GM19025 (cell line): ENCODE results near the gene RBMS3.
"Not testable (repeated sequence)": the region's sequence is repeated elsewhere in the genome, so short reads cannot be mapped to it uniquely, and the experiment has no call there.

Experiments
- ATAC-seq: cut with Tn5 transposase; IDR thresholded peaks from one replicate; pipeline ENCODE4 v1.9.1; 2021; ENCODE audit warnings: mild to moderate bottlenecking, low read depth, moderate library complexity; ENCODE audit not compliant: unreplicated experiment

RBMS3 gene

DNA sequence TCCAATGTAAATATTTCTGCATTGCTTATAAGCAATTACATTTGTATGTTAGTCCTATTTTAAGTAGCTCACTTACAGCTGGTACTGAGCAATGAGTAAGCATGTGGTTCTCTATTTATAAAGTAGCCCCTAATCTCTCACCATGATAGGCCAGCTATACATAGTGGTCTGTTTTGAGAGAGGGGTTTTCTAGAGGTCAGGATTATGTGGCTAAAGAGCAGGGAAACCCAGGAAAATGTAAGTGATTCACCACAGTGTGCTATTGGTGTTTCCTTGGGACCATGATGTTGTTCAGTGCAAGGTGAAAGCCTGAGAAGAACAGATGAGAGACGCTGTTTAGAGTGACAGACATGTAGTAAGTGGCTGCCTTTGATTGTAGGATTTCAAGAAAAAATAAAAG, 26.4 kb downstream of the RBMS3 start:
- no peak for ATAC-seq

DNA sequence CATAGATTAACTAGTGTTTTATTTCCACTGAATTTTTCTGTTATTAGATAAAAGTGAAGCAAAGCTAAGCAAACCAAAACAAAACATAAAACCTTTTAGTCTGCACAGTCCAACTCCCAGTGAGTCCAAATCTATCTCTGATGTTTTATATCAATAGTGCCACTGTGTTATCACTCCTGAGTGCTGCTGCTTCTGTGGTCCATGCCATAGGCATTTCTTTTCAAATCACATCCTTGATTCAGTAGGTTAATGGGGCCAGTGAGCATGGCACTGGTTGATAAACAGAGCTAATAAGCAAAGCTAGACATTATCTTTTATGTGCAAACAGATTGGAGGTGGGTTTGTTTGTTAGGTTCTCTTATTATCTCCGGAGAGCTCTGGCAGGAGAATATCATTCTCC, 30.0 kb downstream of the RBMS3 start:
- ATAC-seq: no peak

DNA sequence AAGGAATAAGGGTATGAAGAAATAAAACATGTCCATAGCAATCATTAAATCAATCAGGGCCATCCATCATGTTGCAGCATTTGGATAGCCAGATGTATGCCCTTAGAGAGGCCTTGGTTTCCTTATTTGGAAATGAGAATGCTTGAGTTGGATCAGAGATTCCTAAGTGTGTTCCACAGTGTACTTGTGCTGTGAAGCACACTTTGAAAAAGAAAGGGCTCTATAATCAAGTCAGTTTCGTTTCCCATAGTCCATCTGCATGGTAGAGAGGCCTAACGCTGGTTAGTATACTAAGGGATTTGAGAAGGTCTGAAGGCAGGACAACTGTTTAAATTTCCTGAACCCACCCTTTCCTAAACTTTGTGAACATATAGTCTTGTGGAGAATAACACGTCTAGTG, 30.9 kb downstream of the RBMS3 start:
- ATAC-seq: no peak

DNA sequence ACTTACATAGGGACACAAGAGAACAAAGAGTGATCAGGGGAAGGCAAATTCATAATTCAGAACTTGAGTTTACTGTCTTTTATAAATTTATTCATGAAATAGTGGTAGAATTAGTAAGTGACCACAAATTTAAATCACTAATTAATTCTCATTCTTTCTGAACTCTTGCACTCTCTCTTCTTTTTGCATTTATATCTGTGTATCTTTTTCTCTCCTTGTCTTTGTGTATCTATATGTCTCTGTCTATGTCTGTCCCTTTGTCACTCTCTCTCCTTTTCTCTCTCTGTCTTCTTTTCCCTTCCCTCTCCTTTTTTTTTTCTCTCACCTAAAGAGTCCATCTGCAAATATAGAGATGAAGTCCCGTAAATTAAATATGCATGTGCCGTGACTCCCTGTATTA, 31.5 kb downstream of the RBMS3 start:
- ATAC-seq: no peak

DNA sequence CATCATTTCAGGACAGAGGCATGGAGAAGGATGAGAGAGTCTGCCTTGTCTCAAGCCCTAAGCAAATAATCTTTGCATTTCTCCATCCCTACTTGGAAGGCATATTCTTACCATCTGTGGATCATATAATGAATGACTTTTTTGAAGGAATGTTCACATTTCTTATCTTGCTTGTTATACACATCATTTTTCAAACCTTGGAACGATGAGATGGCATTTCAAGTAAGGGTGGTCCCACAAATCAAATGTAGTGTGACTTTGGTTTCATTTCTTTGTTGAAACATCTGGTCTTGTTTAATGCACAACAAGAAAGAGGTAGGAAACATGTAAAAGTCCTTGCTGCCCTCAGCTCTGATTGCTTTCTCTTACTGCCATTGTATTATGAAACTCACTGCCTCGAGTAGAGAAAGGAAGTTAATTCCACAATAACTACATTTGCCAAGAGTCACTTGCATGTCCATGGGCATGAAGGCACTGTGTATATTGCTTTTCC, 32.1 kb downstream of the RBMS3 start:
- no peak for ATAC-seq

DNA sequence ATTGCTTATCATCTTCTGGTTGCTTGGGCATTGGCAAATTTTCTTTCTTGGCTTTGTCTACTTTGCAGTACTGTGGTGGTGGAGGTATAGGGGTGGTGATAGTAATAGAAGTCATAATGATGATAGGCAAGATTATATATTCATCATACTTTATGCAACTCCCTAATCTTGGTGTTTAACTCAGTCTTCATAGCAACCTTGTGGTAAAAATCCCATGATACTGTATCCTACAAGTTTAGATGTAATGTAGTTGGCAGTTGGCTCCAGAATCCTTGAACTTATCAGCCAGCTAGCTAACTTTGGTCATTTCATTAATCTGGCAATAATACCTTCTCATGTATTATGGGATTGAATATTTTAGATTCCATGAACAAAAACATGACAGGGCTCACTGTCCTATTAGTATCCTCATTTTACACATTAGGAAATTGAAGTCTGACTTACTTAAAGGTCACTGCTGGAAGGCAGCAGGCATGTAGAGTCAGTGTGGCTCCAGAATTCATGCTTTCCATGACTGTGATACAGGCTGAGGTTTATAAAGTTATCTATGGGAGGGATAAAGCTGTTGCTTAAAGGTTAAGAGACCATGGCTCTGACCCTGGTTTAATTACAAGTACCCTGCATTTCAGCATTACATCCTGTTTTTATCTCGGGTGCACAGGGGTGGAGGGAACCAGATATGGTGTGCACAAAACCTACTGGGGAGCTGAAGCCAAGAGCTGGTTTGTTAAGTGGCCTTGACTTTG, 33.3 kb downstream of the RBMS3 start:
- ATAC-seq: no peak

DNA sequence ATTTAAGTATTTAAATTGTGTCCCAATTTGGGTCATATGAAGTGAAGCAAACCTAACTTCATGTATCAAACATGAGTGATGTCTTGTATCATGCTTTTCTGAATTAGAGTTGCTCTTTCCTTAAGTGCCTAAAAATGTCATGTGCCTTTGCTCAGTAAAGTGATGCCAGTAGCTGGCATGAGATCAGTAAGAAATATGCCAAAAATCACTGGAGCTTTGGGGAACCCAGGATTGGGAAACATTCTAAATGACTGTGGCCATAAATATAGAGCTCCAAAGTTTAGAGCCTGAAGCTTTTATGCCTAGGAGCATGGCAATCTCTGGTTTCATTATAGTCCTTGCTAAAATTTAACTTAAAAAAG, 33.8 kb downstream of the RBMS3 start:
- no peak for ATAC-seq

DNA sequence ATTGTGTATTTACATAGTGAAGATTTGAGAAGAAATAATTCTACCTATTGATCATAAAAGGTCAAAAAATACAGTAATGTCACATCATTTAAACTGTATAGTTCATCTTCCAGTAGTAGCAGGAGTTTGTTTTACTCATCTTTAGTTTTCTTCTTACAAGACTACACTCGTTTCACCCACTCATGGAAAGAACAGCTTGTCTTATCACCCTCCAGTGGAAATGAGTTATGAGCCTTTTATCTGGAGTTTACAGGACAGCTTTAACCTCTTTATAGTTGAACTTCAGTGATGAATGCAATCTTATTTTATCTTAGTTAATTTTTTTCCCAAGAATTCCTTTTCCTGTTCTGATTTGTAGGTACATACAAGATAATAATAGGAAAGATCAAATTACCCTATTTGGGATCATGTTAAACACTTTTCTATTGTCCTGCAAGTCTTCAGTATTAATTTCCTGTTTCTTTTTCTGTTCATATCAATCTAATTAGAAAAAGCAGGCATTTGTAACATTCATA, 36.8 kb downstream of the RBMS3 start:
- ATAC-seq: no peak

DNA sequence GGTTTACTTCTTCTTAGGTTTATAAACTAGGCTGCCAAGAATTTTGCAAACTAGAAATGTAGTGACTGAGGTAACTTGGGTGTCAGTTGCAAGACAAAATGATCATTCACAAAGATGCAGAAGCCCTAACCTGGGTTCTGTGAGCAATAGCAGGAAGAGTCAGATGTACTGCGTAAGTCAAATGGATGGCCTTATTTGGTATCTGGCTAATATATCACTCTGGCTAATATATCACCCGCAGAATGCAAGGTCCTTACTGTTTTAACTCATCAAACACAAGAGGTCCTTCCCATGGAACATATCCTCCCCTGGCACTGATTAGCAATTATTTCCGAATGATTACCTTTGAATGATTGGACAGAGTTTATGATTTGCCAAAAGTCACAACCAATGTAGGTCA, 37.4 kb downstream of the RBMS3 start:
- no peak for ATAC-seq

DNA sequence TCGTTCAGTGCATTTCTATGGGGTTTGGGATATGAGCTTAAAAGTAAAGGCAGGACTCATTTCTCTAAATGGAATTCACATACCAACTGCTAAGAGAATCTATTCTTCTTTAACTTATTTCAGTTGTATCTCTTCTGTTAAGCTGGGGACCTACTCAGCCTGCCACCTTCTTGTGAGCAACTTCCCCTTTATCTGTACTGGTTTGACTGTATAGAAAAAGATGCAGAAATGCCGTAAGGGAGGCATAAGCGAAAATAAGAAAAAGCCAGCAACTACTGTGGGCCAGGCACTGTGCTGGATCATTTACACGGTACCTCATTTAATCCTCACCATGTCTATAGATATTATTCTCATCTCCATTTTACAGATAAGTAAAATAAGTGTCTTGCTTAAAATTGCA, 38.4 kb downstream of the RBMS3 start:
- peak; percentile 59 for ATAC-seq

DNA sequence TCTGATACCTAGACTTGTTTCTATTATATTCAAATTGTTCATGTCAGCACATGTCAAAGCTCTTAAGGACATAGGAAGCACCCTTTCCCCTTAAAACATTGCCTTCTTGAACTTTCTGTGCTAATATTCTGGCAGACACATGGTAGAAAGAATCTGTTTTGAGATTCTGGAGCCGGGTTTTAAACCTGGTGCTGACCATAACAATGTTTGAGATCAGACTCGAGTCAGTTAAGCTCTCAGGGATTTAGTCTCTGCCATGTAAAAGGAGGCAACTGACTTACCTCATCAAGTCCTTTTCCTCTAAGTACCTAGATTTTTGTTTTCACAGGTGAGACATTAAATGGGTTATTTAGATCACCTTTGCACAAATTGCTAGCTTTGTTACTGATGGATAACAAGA, 38.9 kb downstream of the RBMS3 start:
- ATAC-seq: no peak

DNA sequence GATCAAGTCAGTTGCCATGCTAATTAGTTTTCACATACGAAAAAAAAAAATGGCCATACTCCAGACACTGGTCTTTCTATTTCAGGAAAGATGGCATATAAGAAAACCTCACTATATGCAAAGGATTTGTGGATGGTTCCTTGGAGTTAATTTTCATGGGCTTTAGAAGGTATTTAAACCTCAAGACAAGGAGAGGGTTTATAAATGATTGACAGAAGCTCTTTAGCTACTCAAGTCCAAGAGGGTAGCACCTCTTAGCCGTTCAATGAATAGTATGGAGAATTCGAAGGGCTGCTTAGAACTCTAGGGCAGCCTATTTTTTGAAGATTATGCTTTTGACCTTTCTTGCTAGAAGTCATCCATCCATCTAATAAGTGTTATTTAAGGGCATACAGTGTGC, 41.7 kb downstream of the RBMS3 start:
- ATAC-seq: no peak

DNA sequence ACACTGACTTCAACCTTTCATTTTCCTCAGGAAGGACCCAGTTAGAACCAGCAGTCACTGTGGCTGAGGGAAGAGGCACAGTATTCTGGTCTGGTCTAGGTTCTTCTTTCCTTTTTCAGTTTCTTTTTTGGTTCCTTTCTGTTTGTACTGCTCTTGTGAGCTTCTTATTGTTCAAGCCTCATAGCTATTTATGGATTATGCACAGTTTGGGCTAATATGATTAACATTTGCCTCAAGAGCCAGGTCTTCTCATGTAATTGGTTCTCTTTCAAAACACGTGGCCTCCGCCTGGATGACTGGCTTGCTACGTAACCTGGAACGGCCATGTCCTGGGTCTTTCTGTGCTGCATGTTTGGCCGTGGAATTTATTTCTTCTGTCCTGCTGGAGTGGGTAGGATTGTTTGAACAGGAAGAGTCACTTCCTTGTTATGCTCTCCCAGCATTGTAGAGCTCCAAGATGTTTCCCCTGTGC, 43.3 kb downstream of the RBMS3 start:
- peak; percentile 95 for ATAC-seq

DNA sequence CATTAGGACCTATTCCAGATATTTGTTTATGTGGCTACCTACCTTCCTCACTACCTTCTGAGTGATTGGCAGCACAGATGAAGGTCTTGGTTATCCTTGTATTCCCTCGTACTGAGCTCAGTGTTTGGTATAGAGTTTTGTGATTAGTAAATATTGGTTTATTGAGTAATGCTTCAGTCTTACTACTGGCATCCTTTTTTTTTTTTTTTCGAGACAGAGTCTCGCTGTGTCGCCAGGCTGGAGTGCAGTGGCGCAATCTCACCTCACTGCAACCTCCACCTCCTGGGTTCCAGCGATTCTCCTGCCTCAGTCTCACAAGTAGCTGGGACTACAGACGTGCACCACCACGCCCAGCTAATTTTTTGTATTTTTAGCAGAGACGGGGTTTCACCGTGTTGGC, 45.7 kb downstream of the RBMS3 start:
- not testable (repeated sequence) for ATAC-seq

DNA sequence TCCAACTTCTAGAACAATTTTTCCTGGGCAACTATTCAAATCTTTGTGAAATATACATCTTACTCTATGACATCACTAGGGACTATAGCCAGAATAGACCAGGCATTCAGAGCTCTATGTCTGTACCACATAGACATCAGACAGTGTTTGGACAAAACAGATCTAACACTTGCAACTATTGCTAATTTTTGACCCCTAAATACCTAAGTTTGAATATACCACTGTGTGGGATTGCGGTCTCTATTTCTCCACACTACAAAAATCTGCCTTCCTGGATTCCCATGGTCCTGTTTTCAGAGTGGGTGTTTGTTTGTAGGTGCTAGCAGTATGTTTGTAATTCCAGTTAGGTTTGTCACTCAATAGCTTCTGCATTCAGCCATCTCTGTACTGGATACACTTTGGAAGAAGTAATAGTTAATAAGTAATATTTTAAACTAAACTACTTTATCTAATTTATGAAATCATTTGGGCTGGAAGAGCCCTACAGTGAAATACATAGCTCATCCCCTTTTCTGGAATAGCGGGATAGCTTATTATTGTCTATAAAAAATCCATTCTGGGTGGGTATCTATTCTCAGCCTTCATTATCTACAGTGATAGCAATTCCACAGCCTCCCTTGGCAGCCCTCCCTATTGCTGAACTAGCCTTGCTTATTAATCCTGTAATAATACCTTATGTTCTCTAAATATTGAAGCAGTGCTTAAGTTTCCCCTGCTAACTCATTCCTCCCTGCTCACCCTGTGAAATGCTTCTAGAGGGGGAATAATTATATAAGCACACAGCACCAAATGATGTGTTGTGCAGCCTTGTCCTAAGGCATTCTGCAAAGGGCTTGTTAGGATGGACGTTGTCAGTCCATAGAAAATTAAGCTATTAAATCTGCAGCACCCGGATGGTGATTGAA, 49.4 kb downstream of the RBMS3 start:
- ATAC-seq: no peak

DNA sequence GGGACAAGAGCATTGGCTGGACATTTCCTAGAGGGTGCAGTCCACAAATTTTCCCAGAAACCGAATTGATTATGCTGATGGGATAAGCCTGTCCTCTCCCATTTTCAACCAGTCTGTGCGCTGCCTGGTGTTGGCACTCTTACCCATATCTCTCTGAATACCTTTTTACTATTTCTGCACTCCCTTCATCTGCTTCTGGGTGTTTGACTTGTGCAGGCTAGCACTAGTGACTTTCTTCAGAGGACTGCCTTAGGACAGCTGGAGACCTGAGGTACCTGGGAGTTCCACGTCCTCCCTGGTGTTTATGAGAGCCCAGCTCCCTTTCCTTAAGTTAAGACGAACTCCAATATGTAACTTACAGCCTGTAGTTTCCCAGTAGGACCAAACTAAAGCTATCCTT, 50.2 kb downstream of the RBMS3 start:
- ATAC-seq: no peak

DNA sequence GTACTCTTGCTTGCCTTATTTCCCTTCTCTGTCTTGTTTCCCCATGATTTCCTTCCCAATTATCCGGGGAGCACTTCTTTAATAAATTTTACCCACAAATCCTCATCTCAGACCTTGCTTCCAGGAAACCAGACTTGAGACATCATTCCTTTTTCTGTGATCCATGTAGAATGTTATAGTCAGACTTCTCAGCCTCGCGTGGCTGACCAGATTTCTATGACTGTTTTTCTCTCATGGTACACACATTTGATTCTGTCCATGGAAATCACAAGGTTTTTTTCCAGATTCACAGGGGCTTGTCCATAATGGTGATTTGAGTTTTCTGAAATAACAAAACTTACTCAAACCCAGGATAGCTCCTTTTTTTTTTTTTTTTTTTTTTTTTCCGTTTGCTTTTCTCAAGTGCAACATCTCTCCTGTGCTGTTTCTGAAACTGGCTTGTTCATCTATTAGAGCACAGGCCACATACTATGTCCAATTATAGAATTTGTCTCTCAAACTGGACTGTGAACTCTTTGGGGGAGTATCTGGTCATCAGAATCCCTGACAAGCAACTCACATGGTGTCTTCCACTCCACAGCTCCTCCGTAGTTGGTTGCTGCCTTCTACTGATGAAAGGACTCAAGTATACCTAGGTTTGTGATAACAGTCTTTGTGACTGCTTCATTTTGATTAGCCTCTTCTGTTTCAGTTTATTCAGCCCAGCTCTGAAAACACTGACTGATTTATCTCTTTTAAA, 50.8 kb downstream of the RBMS3 start:
- no peak for ATAC-seq

DNA sequence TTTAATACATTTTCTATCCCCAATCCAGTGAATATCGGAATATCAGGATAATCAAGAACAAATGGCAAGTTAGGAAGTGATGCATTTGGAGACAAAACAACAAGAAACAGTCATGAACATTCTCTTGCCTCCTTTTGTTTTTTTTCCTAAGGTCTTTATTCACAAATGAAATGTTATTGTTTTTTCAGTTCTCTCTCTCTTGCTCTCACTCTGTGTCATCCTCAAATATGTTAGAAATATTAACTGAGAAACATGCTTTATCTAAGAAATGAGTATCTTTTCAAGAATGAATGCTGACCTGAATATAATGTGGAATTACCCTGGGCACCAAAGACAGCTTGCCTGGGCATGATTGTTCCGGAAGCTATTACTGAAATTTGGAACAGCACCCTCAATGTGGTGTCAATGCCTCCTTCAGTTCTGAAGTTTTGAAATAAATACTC, 51.3 kb downstream of the RBMS3 start:
- peak; percentile 51 for ATAC-seq

DNA sequence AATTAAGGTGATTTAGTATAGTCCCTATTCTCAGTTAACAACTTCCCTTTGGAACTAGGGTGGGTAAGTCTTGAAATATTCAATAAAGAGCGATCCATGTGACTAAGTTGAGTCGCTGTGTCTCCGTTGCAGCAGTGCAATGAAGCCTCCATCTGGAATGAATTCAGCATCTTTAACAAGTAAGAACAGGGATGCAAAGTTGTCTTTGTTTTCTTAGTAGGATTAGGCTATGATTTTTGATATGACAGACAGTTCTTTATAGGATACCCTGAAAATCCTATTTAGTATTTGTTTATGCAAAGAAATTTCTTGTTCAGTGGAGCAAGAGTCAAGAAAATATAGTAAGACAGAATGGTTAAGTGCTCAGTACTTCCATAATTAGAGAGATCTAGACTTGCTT, 52.7 kb downstream of the RBMS3 start:
- no peak for ATAC-seq

DNA sequence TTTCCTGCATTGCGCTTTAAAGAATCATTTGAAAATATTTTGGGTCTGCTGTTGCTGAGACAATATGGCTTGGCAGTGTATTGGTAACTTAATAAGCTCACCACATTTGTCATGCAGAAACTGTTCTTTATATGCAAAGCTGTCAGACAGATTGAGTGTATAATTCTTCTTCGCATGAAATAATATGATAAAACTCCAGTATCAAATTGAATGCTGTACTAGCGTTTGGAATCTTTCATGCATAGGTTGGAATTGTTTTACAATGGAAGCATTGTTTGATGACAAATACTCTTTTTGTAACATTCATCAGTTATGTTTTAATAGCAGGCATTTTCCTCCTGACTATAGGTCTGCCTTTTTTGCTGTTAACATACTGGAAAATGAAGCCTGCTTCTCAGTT, 53.8 kb downstream of the RBMS3 start:
- no peak for ATAC-seq

DNA sequence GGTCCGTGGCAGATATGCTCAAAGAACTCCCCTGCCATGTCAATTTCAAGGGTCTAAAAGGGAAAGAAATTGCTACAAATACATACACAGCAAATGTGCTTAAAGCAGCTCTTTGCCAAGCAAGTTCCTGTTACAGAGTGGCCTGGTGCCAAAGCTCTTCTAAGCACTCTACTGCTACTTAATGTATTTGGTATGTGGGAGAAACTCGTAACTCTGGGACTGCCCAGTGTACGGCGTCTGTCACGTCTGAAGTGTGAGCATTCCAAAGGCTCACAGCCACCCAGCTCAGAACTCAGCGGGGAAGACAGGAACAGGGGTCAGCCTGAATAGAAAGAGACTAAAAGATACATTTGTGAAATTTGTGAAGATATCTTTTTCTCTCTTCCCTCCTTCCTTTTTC, 54.6 kb downstream of the RBMS3 start:
- no peak for ATAC-seq
